CD4-positive, alpha-beta T cell treated with Interleukin-6 at 100 ng/mL for 8 hours (primary cell): ENCODE measurements around the gene DGCR6L.
"Not testable (repeated sequence)": the region's sequence is repeated elsewhere in the genome, so short reads cannot be mapped to it uniquely, and the experiment has no call there.

Experiments used
- DNase-seq: peaks from one replicate; pipeline ENCODE4 v3.0.0-alpha.2; 2020; ENCODE audit warnings: mixed read lengths, low spot score

DGCR6L gene

GRCh38 chr22:20275836-20276235 is 44.0 kb downstream of the DGCR6L start:
- no peak for DNase-seq

- not testable (repeated sequence) for DNase-seq
Observed at GRCh38 chr22:20275325-20275724, 44.5 kb downstream of the DGCR6L start.

GRCh38 chr22:20274374-20274773 is 45.5 kb downstream of the DGCR6L start:
- DNase-seq: not testable (repeated sequence)

GRCh38 chr22:20273758-20274181 is 46.1 kb downstream of the DGCR6L start:
- DNase-seq: no peak

GRCh38 chr22:20272700-20273099 is 47.2 kb downstream of the DGCR6L start:
- no peak for DNase-seq

- DNase-seq: no peak
Observed at GRCh38 chr22:20272174-20272573, 47.7 kb downstream of the DGCR6L start.

- DNase-seq: no peak
Observed at GRCh38 chr22:20271114-20271994, 48.5 kb downstream of the DGCR6L start.

- DNase-seq: not testable (repeated sequence)
Observed at GRCh38 chr22:20270190-20271113, 49.4 kb downstream of the DGCR6L start.

- not testable (repeated sequence) for DNase-seq
Observed at GRCh38 chr22:20269673-20270072, 50.2 kb downstream of the DGCR6L start.

GRCh38 chr22:20269201-20269600 is 50.7 kb downstream of the DGCR6L start:
- DNase-seq: not testable (repeated sequence)

GRCh38 chr22:20268279-20269012 is 51.4 kb downstream of the DGCR6L start, which contains the start of gene RTN4R:
TSS of gene RTN4R (minus strand) at chr22:20268318. CDS start at chr22:20268092, 226 bp downstream.
- peak; percentile 45 for DNase-seq

- DNase-seq: no peak
Observed at GRCh38 chr22:20267441-20268278, 52.2 kb downstream of the DGCR6L start.

- not testable (repeated sequence) for DNase-seq
Observed at GRCh38 chr22:20266667-20267440, 53.0 kb downstream of the DGCR6L start.

GRCh38 chr22:20265772-20266666 is 53.8 kb downstream of the DGCR6L start:
- DNase-seq: not testable (repeated sequence)

GRCh38 chr22:20264614-20265452 is 55.0 kb downstream of the DGCR6L start:
- DNase-seq: no peak
